ENCODE data around the gene RNU6-1.

GRCh38 chr15:67819636-67820035, 20.2 kb downstream of the RNU6-1 start:
- TF ChIP-seq TSHZ2 (CRISPR knock-in tag; IDR thresholded peaks at IDR 0.05) (no peak), PATZ1 (CRISPR knock-in tag; IDR thresholded peaks at IDR 0.05; ENCODE audit: borderline replicate concordance) (no peak), ZFP3 (CRISPR knock-in tag; IDR thresholded peaks at IDR 0.05) (no peak), TCF4 (CRISPR knock-in tag; IDR thresholded peaks at IDR 0.05; ENCODE audit: borderline replicate concordance) (no peak), ZNF565 (CRISPR knock-in tag; conservative IDR thresholded peaks at IDR 0.05; ENCODE audit: low read depth) (no peak), CREB5 (CRISPR knock-in tag; IDR thresholded peaks at IDR 0.05; ENCODE audit: low read depth) (no peak), RARB (CRISPR knock-in tag; IDR thresholded peaks at IDR 0.05) (no peak), ZC3H10 (CRISPR knock-in tag; IDR thresholded peaks at IDR 0.05) (no peak), ZFP30 (CRISPR knock-in tag; IDR thresholded peaks at IDR 0.05) (no peak), CSRNP3 (CRISPR knock-in tag; IDR thresholded peaks at IDR 0.05) (no peak), ISL1 (CRISPR knock-in tag; IDR thresholded peaks at IDR 0.05) (no peak), PPARA (CRISPR knock-in tag; IDR thresholded peaks at IDR 0.05; ENCODE audit: borderline replicate concordance) (no peak)
